ENCODE data around the gene KBTBD2.
"Not testable (repeated sequence)": the region's sequence is repeated elsewhere in the genome, so short reads cannot be mapped to it uniquely, and the experiment has no call there.

Gene KBTBD2

GRCh38 chr7:32868116-32868515, 23.4 kb downstream of the KBTBD2 start:
- Histone ChIP-seq H3K27me3 (ENCODE audit: low read depth, low read length) (no peaks in the 10 kb centered on the region), H3K4me3 (ENCODE audit: low read length) (no peak overlapping the region), H3K9me3 (ENCODE audit: insufficient read depth, low read length) (no peaks in the 10 kb centered on the region), H3K4me1 (ENCODE audit: low read length) (peaks cover 9% of the 10 kb centered on the region), H3K36me3 (replicated peaks; ENCODE audit: low read depth, low read length) (peaks cover 36% of the 10 kb centered on the region), H4K20me1 (ENCODE audit: insufficient read depth, low read length) (peaks cover 5% of the 10 kb centered on the region), H3K4me2 (ENCODE audit: low read length) (no peak overlapping the region), H2AFZ (ENCODE audit: low read depth, low read length) (no peak overlapping the region), H3K9ac (ENCODE audit: low read length) (no peak overlapping the region), H3K27ac (ENCODE audit: low read length) (no peak overlapping the region), H3K79me2 (ENCODE audit: low read length) (no peaks in the 10 kb centered on the region)
- TF ChIP-seq CTCF (IDR thresholded peaks at IDR 0.05; ENCODE audit: low read depth, low read length) (no peak), EZH2phosphoT487 (IDR thresholded peaks at IDR 0.05; ENCODE audit: low read depth) (no peak)

- H3K27me3 ChIP-seq (ENCODE audit: low read depth, low read length) = no peaks in the 10 kb centered on the region
- H2AFZ ChIP-seq (ENCODE audit: low read depth, low read length) = no peak overlapping the region
- no peaks in the 10 kb centered on the region for H3K9me3 ChIP-seq (ENCODE audit: insufficient read depth, low read length)
- H4K20me1 ChIP-seq (ENCODE audit: insufficient read depth, low read length) = no peaks in the 10 kb centered on the region; the same call in 1 of the 2 replicates
- no peak overlapping the region for H3K4me3 ChIP-seq (ENCODE audit: low read length)
- H3K36me3 ChIP-seq (replicated peaks; ENCODE audit: low read depth, low read length) = peaks cover 22% of the 10 kb centered on the region
- no peak overlapping the region for H3K4me2 ChIP-seq (ENCODE audit: low read length)
- no peak overlapping the region for H3K9ac ChIP-seq (ENCODE audit: low read length)
- no peak overlapping the region for H3K27ac ChIP-seq (ENCODE audit: low read length)
- H3K79me2 ChIP-seq (ENCODE audit: low read length) = no peaks in the 10 kb centered on the region
- no peak for TF ChIP-seq CTCF (IDR thresholded peaks at IDR 0.05; ENCODE audit: low read depth, low read length)
- TF ChIP-seq EZH2phosphoT487 (IDR thresholded peaks at IDR 0.05; ENCODE audit: low read depth) = no peak
- no peaks in the 10 kb centered on the region; the same call in 1 of the 2 replicates for H3K4me1 ChIP-seq (ENCODE audit: low read length)
Measured at GRCh38 chr7:32865448-32866030, 26.0 kb downstream of the KBTBD2 start.

- H3K4me2 ChIP-seq (ENCODE audit: low read length); H3K4me3 ChIP-seq (ENCODE audit: low read length); H3K9ac ChIP-seq (ENCODE audit: low read length); H3K9me3 ChIP-seq (ENCODE audit: insufficient read depth, low read length); H4K20me1 ChIP-seq (ENCODE audit: insufficient read depth, low read length); H3K27ac ChIP-seq (ENCODE audit: low read length); H3K27me3 ChIP-seq (ENCODE audit: low read depth, low read length); H3K36me3 ChIP-seq (replicated peaks; ENCODE audit: low read depth, low read length); H2AFZ ChIP-seq (ENCODE audit: low read depth, low read length); H3K4me1 ChIP-seq (ENCODE audit: low read length); H3K79me2 ChIP-seq (ENCODE audit: low read length): not testable (repeated sequence)
Measured at GRCh38 chr7:32863872-32864271, 27.7 kb downstream of the KBTBD2 start.

DNA sequence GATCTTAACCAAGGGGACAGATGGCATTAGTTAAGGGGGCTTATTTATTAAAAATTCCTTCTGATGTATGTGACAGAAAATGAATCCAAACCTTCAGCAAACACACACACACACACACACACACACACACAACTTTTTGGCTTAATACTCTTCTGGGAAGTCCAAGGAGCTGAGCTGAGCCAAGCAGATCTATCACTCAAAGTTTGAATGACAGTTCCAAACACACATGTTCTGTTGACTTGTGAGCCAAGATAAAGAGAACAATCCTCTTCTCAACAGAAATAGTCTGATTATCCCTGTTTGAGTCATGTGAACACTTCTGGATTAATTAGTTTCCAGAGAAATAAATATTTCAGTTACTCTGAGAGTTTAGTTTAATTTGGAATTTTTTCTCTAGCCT, 31.5 kb downstream of the KBTBD2 start:
- TF ChIP-seq EZH2phosphoT487 (IDR thresholded peaks at IDR 0.05; ENCODE audit: low read depth) = no peak
- no peak for TF ChIP-seq CTCF (IDR thresholded peaks at IDR 0.05; ENCODE audit: low read depth, low read length)
- Histone ChIP-seq H3K4me2 (ENCODE audit: low read length) (no peak overlapping the region), H3K9ac (ENCODE audit: low read length) (no peak overlapping the region), H3K9me3 (ENCODE audit: insufficient read depth, low read length) (no peaks in the 10 kb centered on the region), H3K27ac (ENCODE audit: low read length) (no peak overlapping the region), H3K27me3 (ENCODE audit: low read depth, low read length) (no peaks in the 10 kb centered on the region), H3K79me2 (ENCODE audit: low read length) (no peaks in the 10 kb centered on the region), H3K4me1 (ENCODE audit: low read length) (peaks cover 3% of the 10 kb centered on the region; the same call in 1 of the 2 replicates), H3K4me3 (ENCODE audit: low read length) (no peak overlapping the region), H2AFZ (ENCODE audit: low read depth, low read length) (no peak overlapping the region), H3K36me3 (replicated peaks; ENCODE audit: low read depth, low read length) (no peaks in the 10 kb centered on the region), H4K20me1 (ENCODE audit: insufficient read depth, low read length) (no peaks in the 10 kb centered on the region)

Measured in OCI-LY3 (cell line).